ENCODE results near the gene NOS1AP. TPM values are rescaled to one million over a fixed set of nuclear protein-coding genes. Genes with fewer than 3 reads are reported as not detected.

The NOS1AP gene
- total RNA-seq, 1 experiment from 2014 or later = 5.3 TPM

DNA sequence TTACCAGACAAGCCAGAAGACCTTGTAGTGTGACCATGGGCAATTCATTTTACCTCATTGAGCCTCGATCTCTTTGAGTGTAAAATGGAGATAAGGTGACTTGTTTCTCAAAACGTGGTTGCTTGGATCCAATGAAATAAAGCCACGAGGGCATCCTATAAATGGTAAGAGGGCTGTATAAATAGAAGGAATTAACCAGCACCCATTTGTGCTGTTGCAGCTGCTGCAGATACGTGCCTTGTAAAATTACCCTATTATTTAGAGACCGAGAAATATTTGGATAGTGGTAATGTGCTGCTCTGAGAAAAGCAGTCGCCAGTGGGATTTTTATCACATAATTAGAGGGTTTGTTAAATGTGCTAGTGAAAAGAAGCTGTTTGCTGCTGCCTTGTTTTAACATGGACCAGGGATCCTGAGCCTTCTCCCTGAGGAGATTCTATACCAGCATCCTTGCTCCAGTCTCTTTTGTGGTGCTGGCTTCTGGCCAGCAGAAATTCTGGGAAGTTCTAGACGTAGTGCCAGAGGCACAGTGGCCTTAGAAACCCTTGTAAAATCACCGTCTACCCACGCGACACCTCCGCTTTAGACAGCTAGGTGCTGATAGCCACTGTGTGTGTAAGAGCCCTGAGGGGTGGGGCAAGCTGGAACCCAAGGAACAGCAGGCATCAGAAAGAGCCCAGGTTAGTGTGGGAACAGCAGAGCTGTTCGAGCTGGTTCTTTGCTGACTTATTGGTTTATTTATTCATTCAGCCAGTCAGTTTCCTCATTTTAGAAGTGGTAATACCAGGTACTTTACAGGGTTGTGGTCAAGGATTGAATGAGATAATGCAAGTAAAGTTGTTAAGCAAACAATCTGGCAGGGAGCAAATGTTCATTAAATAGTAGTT, 137.5 kb downstream of the NOS1AP start (continued):
- TF ChIP-seq EZH2 (IDR thresholded peaks at IDR 0.05) (no peak), POLR2A (IDR thresholded peaks at IDR 0.05; ENCODE audit: borderline replicate concordance, extremely low read depth, insufficient read depth, insufficient read length) (no peak), FOSL1 (IDR thresholded peaks at IDR 0.05; ENCODE audit: low read depth) (no peak)

DNA sequence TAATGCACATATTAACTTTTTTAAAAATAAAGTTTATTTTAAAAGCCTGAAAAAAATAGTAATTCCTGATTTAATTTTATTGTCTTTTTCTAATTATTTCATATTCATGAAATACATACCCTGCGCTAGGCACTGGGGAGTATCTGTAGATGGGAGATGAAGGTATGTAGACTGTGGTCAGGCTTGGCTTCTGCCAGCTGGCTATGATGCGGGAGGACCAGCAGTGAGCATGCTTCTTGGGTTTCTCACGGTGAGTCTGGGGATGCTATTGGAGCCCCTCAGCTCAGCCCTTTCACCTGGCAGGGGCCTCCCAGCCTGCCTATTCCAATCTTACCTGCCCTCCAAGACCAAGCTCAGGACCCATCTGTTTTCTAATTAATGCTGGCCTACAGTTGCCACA, 138.4 kb downstream of the NOS1AP start:
- peaks cover 0 to 7% of the 10 kb centered on the region in 2 experiments; a peak in 2 of 4 replicates for H3K4me1 ChIP-seq (ENCODE audit: control insufficient read depth in 1 of 2, insufficient read depth in 2 of 2, low read length in 2 of 2)
- H3K9me2 ChIP-seq (ENCODE audit: insufficient read depth) = no peaks in the 10 kb centered on the region
- POLR2A ChIA-PET = no interaction called here
- no peak for ATAC-seq
- no peak overlapping the region for H2AFZ ChIP-seq (ENCODE audit: low read depth, low read length, poor library complexity, severe bottlenecking)
- no peaks in the 10 kb centered on the region for H3K79me2 ChIP-seq (ENCODE audit: insufficient read depth, low read length)
- H3K36me3 ChIP-seq (ENCODE audit: control insufficient read depth in 1 of 2, insufficient read depth in 2 of 2, low read length in 2 of 2) = no peaks in the 10 kb centered on the region
- H4K20me1 ChIP-seq (ENCODE audit: insufficient read depth) = no peaks in the 10 kb centered on the region
- H3K4me2 ChIP-seq (ENCODE audit: low read length) = no peak overlapping the region
- BruUV-seq (replicated peaks) = no TSS peak
- no peak for TF ChIP-seq RAD21 (IDR thresholded peaks at IDR 0.05; ENCODE audit: low read depth)
- H3K4me3 ChIP-seq (replicated peaks in 1 of 2; ENCODE audit: low read depth in 1 of 2, low read length in 2 of 2) = no peak overlapping the region
- H3K27ac ChIP-seq (ENCODE audit: low read depth, low read length) = no peak overlapping the region
- RAD21 ChIA-PET (ENCODE audit: low non-redundant PET in 1 of 2, low total read pairs in 2 of 2, uncharacterized antibody in 2 of 2, unreplicated experiment in 2 of 2) = no interaction called here
- H3K9me3 ChIP-seq (ENCODE audit: control insufficient read depth in 1 of 2, insufficient read depth in 1 of 2, low read depth in 1 of 2, low read length in 2 of 2) = no peaks in the 10 kb centered on the region
- H3K27me3 ChIP-seq (ENCODE audit: insufficient read depth, low read length) = no peaks in the 10 kb centered on the region
- CTCF ChIA-PET = no interaction called here
- DNase-seq (ENCODE audit: low read depth, low spot score) = no peak
- intact Hi-C loops (cut with micrococcal nuclease) = no loop called here
- no peak overlapping the region for H3K9ac ChIP-seq (ENCODE audit: low read length)

DNA sequence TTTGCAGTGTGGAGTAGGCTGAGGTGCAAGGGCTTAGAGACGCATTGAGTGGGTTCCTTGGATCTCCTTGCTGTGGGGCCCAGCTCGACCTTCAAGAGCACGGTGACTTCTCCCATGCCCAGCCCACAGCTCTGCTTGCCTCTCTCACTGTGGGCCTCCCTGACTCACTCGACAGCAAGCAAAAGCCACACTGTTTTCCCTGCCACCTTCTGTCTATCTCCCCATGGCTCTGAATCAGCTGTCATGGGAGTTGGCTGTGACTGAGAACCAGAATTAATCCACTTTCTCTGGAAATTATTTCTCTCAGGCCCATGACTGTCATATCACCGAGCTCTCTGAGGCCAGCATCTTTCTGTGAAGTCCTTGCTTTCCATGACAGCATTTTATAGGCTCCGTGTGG, 140.7 kb downstream of the NOS1AP start:
- no peak overlapping the region for H3K4me3 ChIP-seq (replicated peaks in 1 of 2; ENCODE audit: low read depth in 1 of 2, low read length in 2 of 2)
- H3K36me3 ChIP-seq (ENCODE audit: control insufficient read depth in 1 of 2, insufficient read depth in 2 of 2, low read length in 2 of 2) = no peaks in the 10 kb centered on the region
- intact Hi-C loops (cut with micrococcal nuclease) = no loop called here
- H3K4me2 ChIP-seq (ENCODE audit: low read length) = no peak overlapping the region
- POLR2A ChIA-PET = no interaction called here
- no peaks in the 10 kb centered on the region for H4K20me1 ChIP-seq (ENCODE audit: insufficient read depth)
- BruUV-seq (replicated peaks) = no TSS peak
- no peak for DNase-seq (ENCODE audit: low read depth, low spot score)
- H3K4me1 ChIP-seq (ENCODE audit: control insufficient read depth in 1 of 2, insufficient read depth in 2 of 2, low read length in 2 of 2) = peaks cover 0 to 12% of the 10 kb centered on the region in 2 experiments; a peak in 2 of 4 replicates
- H2AFZ ChIP-seq (ENCODE audit: low read depth, low read length, poor library complexity, severe bottlenecking) = no peak overlapping the region
- no peaks in the 10 kb centered on the region for H3K9me2 ChIP-seq (ENCODE audit: insufficient read depth)
- H3K9ac ChIP-seq (ENCODE audit: low read length) = no peak overlapping the region
- no peaks in the 10 kb centered on the region for H3K9me3 ChIP-seq (ENCODE audit: control insufficient read depth in 1 of 2, insufficient read depth in 1 of 2, low read depth in 1 of 2, low read length in 2 of 2)
- ATAC-seq = no peak
- CTCF ChIA-PET = no interaction called here
- H3K27me3 ChIP-seq (ENCODE audit: insufficient read depth, low read length) = no peaks in the 10 kb centered on the region
- H3K27ac ChIP-seq (ENCODE audit: low read depth, low read length) = no peak overlapping the region
- TF ChIP-seq FOSL1 (IDR thresholded peaks at IDR 0.05; ENCODE audit: low read depth) (no peak), EGR1 (IDR thresholded peaks at IDR 0.05; ENCODE audit: low read depth) (no peak), YY1 (IDR thresholded peaks at IDR 0.05; ENCODE audit: extremely low read depth, insufficient replicate concordance, low read depth, low read length) (no peak), EZH2phosphoT487 (IDR thresholded peaks at IDR 0.05; ENCODE audit: borderline replicate concordance) (no peak), CBX3 (IDR thresholded peaks at IDR 0.05; ENCODE audit: low read depth) (no peak), SIN3A (IDR thresholded peaks at IDR 0.05; ENCODE audit: low read depth) (no peak)
- TF ChIP-seq, protein P1, sequence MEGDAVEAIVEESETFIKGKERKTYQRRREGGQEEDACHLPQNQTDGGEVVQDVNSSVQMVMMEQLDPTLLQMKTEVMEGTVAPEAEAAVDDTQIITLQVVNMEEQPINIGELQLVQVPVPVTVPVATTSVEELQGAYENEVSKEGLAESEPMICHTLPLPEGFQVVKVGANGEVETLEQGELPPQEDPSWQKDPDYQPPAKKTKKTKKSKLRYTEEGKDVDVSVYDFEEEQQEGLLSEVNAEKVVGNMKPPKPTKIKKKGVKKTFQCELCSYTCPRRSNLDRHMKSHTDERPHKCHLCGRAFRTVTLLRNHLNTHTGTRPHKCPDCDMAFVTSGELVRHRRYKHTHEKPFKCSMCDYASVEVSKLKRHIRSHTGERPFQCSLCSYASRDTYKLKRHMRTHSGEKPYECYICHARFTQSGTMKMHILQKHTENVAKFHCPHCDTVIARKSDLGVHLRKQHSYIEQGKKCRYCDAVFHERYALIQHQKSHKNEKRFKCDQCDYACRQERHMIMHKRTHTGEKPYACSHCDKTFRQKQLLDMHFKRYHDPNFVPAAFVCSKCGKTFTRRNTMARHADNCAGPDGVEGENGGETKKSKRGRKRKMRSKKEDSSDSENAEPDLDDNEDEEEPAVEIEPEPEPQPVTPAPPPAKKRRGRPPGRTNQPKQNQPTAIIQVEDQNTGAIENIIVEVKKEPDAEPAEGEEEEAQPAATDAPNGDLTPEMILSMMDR (IDR thresholded peaks at IDR 0.05 in 2 of 3, conservative IDR thresholded peaks at IDR 0.05 in 1 of 3; ENCODE audit: borderline replicate concordance in 1 of 3, insufficient read depth in 1 of 3, low read depth in 2 of 3, low read length in 2 of 3) = no peak
- RAD21 ChIA-PET (ENCODE audit: low non-redundant PET in 1 of 2, low total read pairs in 2 of 2, uncharacterized antibody in 2 of 2, unreplicated experiment in 2 of 2) = no interaction called here
- no peaks in the 10 kb centered on the region for H3K79me2 ChIP-seq (ENCODE audit: insufficient read depth, low read length)
